ENCODE results near the gene UQCC3. TPM values are rescaled to one million over a fixed set of nuclear protein-coding genes. Genes with fewer than 3 reads are reported as not detected.

The UQCC3 gene
- total and polyA plus RNA-seq, 9 of the 15 experiments (the other 6 are each of a cell fraction or from before 2014, with no cell fraction given): 3.3 to 44.3 (median 8.0) TPM

DNA sequence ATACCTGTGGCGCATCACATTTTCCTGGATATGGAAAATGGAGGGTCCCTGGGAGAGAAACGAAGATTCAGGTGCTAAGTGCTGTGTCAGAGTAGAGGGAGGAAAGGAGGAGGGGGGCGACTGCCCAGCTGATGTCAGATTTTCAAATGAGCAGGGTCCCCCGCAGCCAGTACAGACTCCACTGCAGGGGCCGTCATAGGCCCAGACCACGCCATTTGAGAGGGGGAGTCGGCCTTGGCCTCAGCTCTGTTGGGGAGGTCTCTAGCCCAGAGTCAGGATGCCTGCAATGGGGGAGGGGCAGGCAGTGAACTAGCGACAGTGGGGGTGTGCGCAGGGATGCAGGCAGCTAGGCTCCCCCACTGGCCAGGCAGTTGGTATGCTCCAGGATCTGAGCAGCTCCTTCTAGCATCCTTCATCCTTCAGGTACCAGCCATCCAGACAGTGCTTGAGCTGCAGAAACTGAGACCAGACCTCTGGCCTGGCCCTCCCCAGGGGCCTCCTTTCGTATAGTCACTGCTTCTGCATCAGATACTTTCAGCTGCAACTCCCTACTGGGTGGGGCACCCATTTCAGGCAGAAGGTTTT is 35.9 kb downstream of the UQCC3 start, which contains the start of the genes BSCL2 and GNG3 (continued):
- TF ChIP-seq MBD2 (IDR thresholded peaks at IDR 0.05; ENCODE audit: borderline replicate concordance, low read depth): peak; percentile 75; the same call in 1 of the 2 replicates
- 0 out of 2 replicates have a peak, but pooled peaks have one; percentile 38 for TF ChIP-seq CBFB (CRISPR knock-in tag; IDR thresholded peaks at IDR 0.05)
- no peak for TF ChIP-seq RFX1 (IDR thresholded peaks at IDR 0.05)
- TF ChIP-seq, protein P1, sequence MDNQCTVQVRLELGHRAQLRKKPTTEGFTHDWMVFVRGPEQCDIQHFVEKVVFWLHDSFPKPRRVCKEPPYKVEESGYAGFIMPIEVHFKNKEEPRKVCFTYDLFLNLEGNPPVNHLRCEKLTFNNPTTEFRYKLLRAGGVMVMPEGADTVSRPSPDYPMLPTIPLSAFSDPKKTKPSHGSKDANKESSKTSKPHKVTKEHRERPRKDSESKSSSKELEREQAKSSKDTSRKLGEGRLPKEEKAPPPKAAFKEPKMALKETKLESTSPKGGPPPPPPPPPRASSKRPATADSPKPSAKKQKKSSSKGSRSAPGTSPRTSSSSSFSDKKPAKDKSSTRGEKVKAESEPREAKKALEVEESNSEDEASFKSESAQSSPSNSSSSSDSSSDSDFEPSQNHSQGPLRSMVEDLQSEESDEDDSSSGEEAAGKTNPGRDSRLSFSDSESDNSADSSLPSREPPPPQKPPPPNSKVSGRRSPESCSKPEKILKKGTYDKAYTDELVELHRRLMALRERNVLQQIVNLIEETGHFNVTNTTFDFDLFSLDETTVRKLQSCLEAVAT (IDR thresholded peaks at IDR 0.05): no peak

DNA sequence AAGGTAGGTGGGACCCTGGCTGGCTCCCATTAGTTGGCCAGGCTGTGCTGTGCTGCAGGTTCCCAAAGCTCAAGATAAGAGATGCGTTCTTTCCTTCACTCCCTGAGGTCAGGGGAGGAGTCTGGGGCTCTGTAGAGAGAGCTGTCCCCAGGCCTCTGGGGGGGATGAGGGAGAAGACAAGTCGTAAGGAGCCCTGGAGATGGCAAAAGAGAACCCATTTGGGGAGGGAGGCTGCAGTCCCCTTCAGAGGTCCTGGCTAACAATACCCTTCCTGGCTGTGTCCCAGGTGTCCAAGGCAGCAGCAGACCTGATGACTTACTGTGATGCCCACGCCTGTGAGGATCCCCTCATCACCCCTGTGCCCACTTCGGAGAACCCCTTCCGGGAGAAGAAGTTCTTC is 36.9 kb downstream of the UQCC3 start:
- intact Hi-C loops (cut with micrococcal nuclease) (loop anchor here (5.0 kb wide), 1 partner anchor 311 kb away; no protein-coding TSS in a partner anchor), in situ Hi-C loops (cut with MboI) (no loop called here)
- peak overlapping the region in 1 of 2 experiments; percentile 66; a peak in 1 of 4 replicates for H3K9ac ChIP-seq (ENCODE audit: insufficient read depth in 1 of 2, low read depth in 2 of 2, low read length in 2 of 2)
- no peak for ATAC-seq
- H3K79me2 ChIP-seq (ENCODE audit: control insufficient read depth, insufficient read depth, low read length): peaks cover 22% of the 10 kb centered on the region
- no peak overlapping the region; the same call in 2 of the 3 replicates for H3K27ac ChIP-seq (ENCODE audit: extremely low read depth, low read depth, low read length)
- CTCF ChIA-PET (ENCODE audit: low intra/inter-chr PET ratio): no interaction called here
- POLR2A ChIA-PET: interaction anchor here (0.6 to 4.1 kb wide), 10 partner anchors 9 to 133 kb away, joined by 3 to 31 read pairs (median 5); partner anchors contain the start of genes C11orf98, CSKMT, HNRNPUL2 and TTC9C
- no peak overlapping the region for H2AFZ ChIP-seq (ENCODE audit: low read depth, low read length)
- peaks cover 2% of the 10 kb centered on the region for H3K9me1 ChIP-seq (ENCODE audit: control insufficient read depth, insufficient read depth, low read length)
- peaks cover 4% of the 10 kb centered on the region for H4K20me1 ChIP-seq (replicated peaks; ENCODE audit: control insufficient read depth, insufficient read depth, low read length)
- H3K4me3 ChIP-seq: no peak overlapping the region
- no peak overlapping the region for H3K4me2 ChIP-seq (ENCODE audit: insufficient read depth, low read length)
- TF ChIP-seq CXXC5 (CRISPR knock-in tag; IDR thresholded peaks at IDR 0.05) (peak; percentile 47; the same call in 1 of the 2 replicates), ZNF263 (CRISPR knock-in tag; IDR thresholded peaks at IDR 0.05; ENCODE audit: borderline replicate concordance) (peak; percentile 66; the same call in 1 of the 2 replicates)
- TF ChIP-seq, protein P2, sequence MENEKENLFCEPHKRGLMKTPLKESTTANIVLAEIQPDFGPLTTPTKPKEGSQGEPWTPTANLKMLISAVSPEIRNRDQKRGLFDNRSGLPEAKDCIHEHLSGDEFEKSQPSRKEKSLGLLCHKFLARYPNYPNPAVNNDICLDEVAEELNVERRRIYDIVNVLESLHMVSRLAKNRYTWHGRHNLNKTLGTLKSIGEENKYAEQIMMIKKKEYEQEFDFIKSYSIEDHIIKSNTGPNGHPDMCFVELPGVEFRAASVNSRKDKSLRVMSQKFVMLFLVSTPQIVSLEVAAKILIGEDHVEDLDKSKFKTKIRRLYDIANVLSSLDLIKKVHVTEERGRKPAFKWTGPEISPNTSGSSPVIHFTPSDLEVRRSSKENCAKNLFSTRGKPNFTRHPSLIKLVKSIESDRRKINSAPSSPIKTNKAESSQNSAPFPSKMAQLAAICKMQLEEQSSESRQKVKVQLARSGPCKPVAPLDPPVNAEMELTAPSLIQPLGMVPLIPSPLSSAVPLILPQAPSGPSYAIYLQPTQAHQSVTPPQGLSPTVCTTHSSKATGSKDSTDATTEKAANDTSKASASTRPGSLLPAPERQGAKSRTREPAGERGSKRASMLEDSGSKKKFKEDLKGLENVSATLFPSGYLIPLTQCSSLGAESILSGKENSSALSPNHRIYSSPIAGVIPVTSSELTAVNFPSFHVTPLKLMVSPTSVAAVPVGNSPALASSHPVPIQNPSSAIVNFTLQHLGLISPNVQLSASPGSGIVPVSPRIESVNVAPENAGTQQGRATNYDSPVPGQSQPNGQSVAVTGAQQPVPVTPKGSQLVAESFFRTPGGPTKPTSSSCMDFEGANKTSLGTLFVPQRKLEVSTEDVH (IDR thresholded peaks at IDR 0.05; ENCODE audit: low read depth, partially characterized antibody): no peak
- H3K27me3 ChIP-seq (ENCODE audit: control insufficient read depth in 2 of 2, insufficient read depth in 2 of 2, low read length in 2 of 2): no peaks in the 10 kb centered on the region
- DNase-seq (ENCODE audit: extremely low read depth in 1 of 4, low spot score in 3 of 4): peak in 1 of 4 experiments; percentile 46
- peaks cover 31 to 44% of the 10 kb centered on the region in 2 experiments for H3K4me1 ChIP-seq (replicated peaks in 1 of 2; ENCODE audit: control insufficient read depth in 2 of 2, insufficient read depth in 2 of 2, low read length in 2 of 2)
- H3K36me3 ChIP-seq (ENCODE audit: control insufficient read depth, insufficient read depth, low read length): peaks cover 72% of the 10 kb centered on the region
- FAIRE-seq: no peak
- no TSS peak for BruUV-seq (replicated peaks)
- H3K9me3 ChIP-seq (replicated peaks; ENCODE audit: control insufficient read depth, insufficient read depth, low read depth, low read length): no peaks in the 10 kb centered on the region
- 64% methylated on average over 5 of the region's 5 CpGs for WGBS (ENCODE audit: insufficient coverage, low coverage, missing lambda C conversion rate)
